ENCODE results near the gene TBL3.

- TF ChIP-seq, protein P1, sequence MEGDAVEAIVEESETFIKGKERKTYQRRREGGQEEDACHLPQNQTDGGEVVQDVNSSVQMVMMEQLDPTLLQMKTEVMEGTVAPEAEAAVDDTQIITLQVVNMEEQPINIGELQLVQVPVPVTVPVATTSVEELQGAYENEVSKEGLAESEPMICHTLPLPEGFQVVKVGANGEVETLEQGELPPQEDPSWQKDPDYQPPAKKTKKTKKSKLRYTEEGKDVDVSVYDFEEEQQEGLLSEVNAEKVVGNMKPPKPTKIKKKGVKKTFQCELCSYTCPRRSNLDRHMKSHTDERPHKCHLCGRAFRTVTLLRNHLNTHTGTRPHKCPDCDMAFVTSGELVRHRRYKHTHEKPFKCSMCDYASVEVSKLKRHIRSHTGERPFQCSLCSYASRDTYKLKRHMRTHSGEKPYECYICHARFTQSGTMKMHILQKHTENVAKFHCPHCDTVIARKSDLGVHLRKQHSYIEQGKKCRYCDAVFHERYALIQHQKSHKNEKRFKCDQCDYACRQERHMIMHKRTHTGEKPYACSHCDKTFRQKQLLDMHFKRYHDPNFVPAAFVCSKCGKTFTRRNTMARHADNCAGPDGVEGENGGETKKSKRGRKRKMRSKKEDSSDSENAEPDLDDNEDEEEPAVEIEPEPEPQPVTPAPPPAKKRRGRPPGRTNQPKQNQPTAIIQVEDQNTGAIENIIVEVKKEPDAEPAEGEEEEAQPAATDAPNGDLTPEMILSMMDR (IDR thresholded peaks at IDR 0.05; ENCODE audit: poor library complexity, severe bottlenecking): no peak
- TF ChIP-seq SMC3 (conservative IDR thresholded peaks at IDR 0.05; ENCODE audit: poor library complexity) (no peak), POLR2AphosphoS5 (IDR thresholded peaks at IDR 0.05) (no peak), EZH2 (IDR thresholded peaks at IDR 0.05; ENCODE audit: borderline replicate concordance, insufficient read depth, low read length, poor library complexity, severe bottlenecking) (no peak), TAF1 (IDR thresholded peaks at IDR 0.05; ENCODE audit: low read depth) (no peak)
- TF ChIP-seq, protein P2, sequence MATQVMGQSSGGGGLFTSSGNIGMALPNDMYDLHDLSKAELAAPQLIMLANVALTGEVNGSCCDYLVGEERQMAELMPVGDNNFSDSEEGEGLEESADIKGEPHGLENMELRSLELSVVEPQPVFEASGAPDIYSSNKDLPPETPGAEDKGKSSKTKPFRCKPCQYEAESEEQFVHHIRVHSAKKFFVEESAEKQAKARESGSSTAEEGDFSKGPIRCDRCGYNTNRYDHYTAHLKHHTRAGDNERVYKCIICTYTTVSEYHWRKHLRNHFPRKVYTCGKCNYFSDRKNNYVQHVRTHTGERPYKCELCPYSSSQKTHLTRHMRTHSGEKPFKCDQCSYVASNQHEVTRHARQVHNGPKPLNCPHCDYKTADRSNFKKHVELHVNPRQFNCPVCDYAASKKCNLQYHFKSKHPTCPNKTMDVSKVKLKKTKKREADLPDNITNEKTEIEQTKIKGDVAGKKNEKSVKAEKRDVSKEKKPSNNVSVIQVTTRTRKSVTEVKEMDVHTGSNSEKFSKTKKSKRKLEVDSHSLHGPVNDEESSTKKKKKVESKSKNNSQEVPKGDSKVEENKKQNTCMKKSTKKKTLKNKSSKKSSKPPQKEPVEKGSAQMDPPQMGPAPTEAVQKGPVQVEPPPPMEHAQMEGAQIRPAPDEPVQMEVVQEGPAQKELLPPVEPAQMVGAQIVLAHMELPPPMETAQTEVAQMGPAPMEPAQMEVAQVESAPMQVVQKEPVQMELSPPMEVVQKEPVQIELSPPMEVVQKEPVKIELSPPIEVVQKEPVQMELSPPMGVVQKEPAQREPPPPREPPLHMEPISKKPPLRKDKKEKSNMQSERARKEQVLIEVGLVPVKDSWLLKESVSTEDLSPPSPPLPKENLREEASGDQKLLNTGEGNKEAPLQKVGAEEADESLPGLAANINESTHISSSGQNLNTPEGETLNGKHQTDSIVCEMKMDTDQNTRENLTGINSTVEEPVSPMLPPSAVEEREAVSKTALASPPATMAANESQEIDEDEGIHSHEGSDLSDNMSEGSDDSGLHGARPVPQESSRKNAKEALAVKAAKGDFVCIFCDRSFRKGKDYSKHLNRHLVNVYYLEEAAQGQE (IDR thresholded peaks at IDR 0.05; ENCODE audit: borderline replicate concordance): no peak
Observed at GRCh38 chr16:1945559-1946391, 26.1 kb upstream of the TBL3 start.

Data from neural cell (in vitro differentiated cells).